ENCODE measurements around the gene JMJD4.
A peak's percentile ranks its signal among the peaks of the same experiment; 100 is the strongest.

JMJD4 gene

DNA sequence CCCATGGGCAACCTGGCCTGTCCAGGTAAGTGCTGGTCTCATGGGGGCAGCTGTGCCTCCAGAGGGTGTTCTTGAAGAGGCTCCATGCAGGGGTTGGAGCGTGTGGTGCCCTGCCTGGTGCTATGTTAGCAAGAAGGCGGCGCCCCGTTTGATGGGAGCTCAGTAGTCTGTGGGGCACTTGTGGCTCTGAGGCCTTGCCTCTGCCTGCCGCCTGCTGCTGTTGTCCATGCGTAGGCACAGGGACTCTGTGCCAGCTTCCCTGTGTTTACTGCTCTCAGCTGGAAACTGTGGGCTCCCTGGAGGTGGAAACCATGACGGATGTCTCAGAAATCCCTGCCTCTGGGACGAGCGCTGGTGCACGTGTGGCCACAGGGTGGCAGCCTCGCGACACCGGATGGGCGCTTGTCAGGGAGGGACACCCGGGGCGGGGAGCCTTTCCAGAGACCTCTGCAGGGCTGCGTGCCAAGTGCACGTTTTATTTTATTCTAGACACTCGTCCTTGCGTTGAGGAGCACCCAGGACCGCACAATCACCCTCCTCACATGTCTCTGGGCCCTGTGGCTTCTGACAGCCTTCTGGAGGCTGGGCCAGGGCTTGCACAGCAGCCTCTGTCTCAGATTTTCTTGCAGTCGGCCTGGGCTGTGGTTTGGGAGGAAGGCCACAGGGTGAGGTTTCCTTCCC lies 27.3 kb upstream of the JMJD4 start:
- Histone ChIP-seq H3K9me3 (ENCODE audit: control insufficient read depth in 2 of 2, low read length in 2 of 2) (no peaks in the 10 kb centered on the region), H3K4me3 (ENCODE audit: low read length in 2 of 2) (no peak overlapping the region), H3K4me1 (ENCODE audit: control insufficient read depth in 2 of 2, insufficient read depth in 2 of 2, low read length in 2 of 2) (peaks cover 11 to 31% of the 10 kb centered on the region in 2 donors), H3K36me3 (ENCODE audit: control insufficient read depth in 2 of 2, insufficient read depth in 2 of 2, low read length in 2 of 2) (peaks cover 17 to 19% of the 10 kb centered on the region in 2 donors), H3K27ac (ENCODE audit: low read depth in 2 of 2, low read length in 2 of 2) (peak overlapping the region in 1 of 2 donors; percentile 5), H3K27me3 (ENCODE audit: control insufficient read depth in 2 of 2, insufficient read depth in 2 of 2, low read length in 2 of 2) (no peaks in the 10 kb centered on the region), H3K9ac (ENCODE audit: low read depth in 1 of 2, low read length in 2 of 2) (no peak overlapping the region)

DNA sequence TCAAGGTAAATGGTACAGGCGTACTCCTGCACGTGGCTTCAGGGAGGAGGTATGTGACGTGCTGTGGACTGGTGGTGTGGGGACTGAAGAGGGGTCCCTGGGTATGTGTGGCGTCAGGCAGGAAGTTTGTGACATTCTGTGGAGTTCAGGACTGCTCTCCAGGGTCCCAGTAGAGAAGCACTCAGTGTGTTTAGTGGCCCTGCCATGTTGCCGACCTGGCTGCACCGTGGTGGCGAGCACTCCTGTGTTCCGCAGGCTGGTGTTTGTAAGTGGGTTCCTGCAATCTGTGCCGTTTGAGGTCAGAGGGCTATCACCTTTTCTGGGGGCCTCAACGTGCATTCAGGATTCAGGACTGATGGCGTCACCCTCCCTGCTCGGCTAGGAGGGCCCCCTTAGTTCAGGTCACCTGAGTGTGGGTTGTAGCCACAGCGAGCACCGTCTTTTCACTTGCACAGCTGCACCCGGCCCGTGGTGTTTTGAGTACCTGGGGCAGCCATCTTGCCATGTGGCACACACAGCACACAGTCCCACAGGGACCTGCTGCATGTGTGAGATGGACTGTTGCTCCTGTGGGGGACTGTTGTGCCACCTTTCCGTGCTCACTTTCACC lies 26.6 kb upstream of the JMJD4 start:
- Histone ChIP-seq H3K4me1 (ENCODE audit: control insufficient read depth in 2 of 2, insufficient read depth in 2 of 2, low read length in 2 of 2) (peaks cover 6 to 28% of the 10 kb centered on the region in 2 donors), H3K9me3 (ENCODE audit: control insufficient read depth in 2 of 2, low read length in 2 of 2) (no peaks in the 10 kb centered on the region), H3K36me3 (ENCODE audit: control insufficient read depth in 2 of 2, insufficient read depth in 2 of 2, low read length in 2 of 2) (peaks cover 10 to 12% of the 10 kb centered on the region in 2 donors), H3K4me3 (ENCODE audit: low read length in 2 of 2) (no peak overlapping the region), H3K9ac (ENCODE audit: low read depth in 1 of 2, low read length in 2 of 2) (no peak overlapping the region), H3K27me3 (ENCODE audit: control insufficient read depth in 2 of 2, insufficient read depth in 2 of 2, low read length in 2 of 2) (no peaks in the 10 kb centered on the region), H3K27ac (ENCODE audit: low read depth in 2 of 2, low read length in 2 of 2) (peak overlapping the region in 1 of 2 donors; percentile 45)

DNA sequence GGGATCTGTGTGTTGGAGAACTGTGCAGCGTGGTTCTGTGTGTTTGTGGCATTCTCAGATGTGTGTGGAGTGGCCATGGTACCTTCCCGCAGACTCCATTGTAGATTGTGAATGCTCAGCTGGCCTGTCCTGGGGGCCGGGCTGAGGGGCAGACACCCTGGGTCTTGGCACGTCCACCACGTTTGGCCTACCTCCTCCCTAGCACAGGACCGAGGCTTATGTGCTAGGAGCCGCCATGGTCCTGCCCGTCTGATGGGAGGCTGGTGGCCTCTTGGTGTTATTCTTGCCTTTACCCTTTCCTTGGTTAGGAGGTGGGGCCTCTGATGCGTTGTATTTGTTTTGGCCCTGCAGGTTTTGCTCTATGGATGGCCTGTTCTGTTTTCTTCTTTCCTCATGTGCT lies 25.3 kb upstream of the JMJD4 start:
- Histone ChIP-seq H3K4me1 (ENCODE audit: control insufficient read depth in 2 of 2, insufficient read depth in 2 of 2, low read length in 2 of 2) (peaks cover 4 to 18% of the 10 kb centered on the region in 2 donors), H3K9ac (ENCODE audit: low read depth in 1 of 2, low read length in 2 of 2) (no peak overlapping the region), H3K4me3 (ENCODE audit: low read length in 2 of 2) (no peak overlapping the region), H3K9me3 (ENCODE audit: control insufficient read depth in 2 of 2, low read length in 2 of 2) (no peaks in the 10 kb centered on the region), H3K27ac (ENCODE audit: low read depth in 2 of 2, low read length in 2 of 2) (peak overlapping the region in 1 of 2 donors; percentile 14), H3K36me3 (ENCODE audit: control insufficient read depth in 2 of 2, insufficient read depth in 2 of 2, low read length in 2 of 2) (peaks cover 10 to 12% of the 10 kb centered on the region in 2 donors), H3K27me3 (ENCODE audit: control insufficient read depth in 2 of 2, insufficient read depth in 2 of 2, low read length in 2 of 2) (no peaks in the 10 kb centered on the region)

DNA sequence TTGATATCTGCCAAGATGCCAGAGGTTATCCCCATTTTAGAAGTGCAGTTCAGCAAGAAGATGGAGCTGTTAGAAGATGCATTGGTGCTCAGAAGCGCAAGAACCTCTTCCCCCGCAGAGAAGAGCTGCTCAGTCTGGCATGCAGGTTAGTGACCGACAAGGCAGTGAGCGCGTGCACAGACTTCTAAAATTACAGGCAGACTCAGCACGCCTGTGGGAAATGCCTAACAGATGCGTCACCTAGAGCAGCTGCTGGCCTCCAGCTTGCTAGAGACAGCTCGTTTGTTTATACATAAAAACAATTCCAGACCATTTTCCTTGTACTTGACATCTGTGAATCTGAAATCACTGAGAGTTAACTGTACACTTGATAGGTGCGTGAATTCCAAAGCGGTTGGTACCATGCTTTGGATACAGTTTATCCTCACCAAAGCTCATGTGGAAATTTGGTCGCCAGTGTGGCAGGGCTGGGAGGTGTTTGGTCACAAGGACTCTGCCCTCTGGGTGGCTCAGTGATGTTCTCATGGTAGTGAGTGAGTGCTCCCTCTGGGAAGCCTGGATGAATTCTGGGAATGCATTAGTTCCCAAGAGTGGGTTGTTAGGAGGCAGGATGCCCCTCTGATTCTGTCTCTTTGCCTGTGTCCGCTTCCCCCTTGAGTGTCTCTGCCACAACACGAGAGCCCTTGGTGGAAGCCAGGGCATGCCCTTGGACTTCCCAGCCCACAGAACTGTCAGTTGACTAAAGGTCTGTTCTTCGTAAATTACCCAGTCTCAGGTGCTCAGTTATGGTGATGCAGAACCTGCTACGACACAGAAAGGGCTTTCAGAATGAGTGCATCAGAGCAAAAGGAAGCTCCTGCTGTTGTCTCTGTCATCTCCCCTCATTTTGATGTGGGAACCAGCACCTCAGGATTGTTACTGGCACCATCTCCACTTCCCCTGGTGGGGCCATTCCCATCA lies 24.5 kb upstream of the JMJD4 start:
- H3K9me3 ChIP-seq (ENCODE audit: control insufficient read depth in 2 of 2, low read length in 2 of 2): no peaks in the 10 kb centered on the region
- H3K27me3 ChIP-seq (ENCODE audit: control insufficient read depth in 2 of 2, insufficient read depth in 2 of 2, low read length in 2 of 2): no peaks in the 10 kb centered on the region
- peak overlapping the region in 1 of 2 donors; percentile 56 for H3K27ac ChIP-seq (ENCODE audit: low read depth in 2 of 2, low read length in 2 of 2)
- H3K36me3 ChIP-seq (ENCODE audit: control insufficient read depth in 2 of 2, insufficient read depth in 2 of 2, low read length in 2 of 2): peaks cover 10 to 12% of the 10 kb centered on the region in 2 donors
- no peak overlapping the region for H3K9ac ChIP-seq (ENCODE audit: low read depth in 1 of 2, low read length in 2 of 2)
- peaks cover 4 to 18% of the 10 kb centered on the region in 2 donors for H3K4me1 ChIP-seq (ENCODE audit: control insufficient read depth in 2 of 2, insufficient read depth in 2 of 2, low read length in 2 of 2)
- no peak overlapping the region for H3K4me3 ChIP-seq (ENCODE audit: low read length in 2 of 2)

DNA sequence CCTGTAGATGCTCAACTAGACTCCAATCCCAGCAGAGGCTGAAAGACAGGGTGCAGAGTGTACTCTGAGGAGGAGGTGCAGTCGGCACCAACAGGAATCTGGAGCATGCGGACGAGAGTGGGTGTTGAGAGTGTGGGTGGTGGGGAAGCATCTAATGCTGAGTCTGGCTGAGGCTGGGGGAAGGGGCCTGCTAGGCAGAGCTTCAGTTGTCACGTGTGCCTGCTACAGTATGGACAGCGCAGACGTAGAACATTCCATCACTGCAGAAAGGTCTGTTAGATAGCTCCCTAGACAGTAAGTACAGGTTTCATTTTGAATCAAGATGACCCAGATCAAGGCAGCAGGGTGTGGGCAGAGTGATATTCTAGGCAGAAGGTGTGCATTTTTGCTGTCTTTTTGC lies 23.3 kb upstream of the JMJD4 start:
- Histone ChIP-seq H3K4me1 (ENCODE audit: control insufficient read depth in 2 of 2, insufficient read depth in 2 of 2, low read length in 2 of 2) (peaks cover 4 to 18% of the 10 kb centered on the region in 2 donors), H3K9ac (ENCODE audit: low read depth in 1 of 2, low read length in 2 of 2) (no peak overlapping the region), H3K27me3 (ENCODE audit: control insufficient read depth in 2 of 2, insufficient read depth in 2 of 2, low read length in 2 of 2) (no peaks in the 10 kb centered on the region), H3K4me3 (ENCODE audit: low read length in 2 of 2) (no peak overlapping the region), H3K36me3 (ENCODE audit: control insufficient read depth in 2 of 2, insufficient read depth in 2 of 2, low read length in 2 of 2) (peaks cover 10 to 12% of the 10 kb centered on the region in 2 donors), H3K9me3 (ENCODE audit: control insufficient read depth in 2 of 2, low read length in 2 of 2) (no peaks in the 10 kb centered on the region), H3K27ac (ENCODE audit: low read depth in 2 of 2, low read length in 2 of 2) (no peak overlapping the region)

DNA sequence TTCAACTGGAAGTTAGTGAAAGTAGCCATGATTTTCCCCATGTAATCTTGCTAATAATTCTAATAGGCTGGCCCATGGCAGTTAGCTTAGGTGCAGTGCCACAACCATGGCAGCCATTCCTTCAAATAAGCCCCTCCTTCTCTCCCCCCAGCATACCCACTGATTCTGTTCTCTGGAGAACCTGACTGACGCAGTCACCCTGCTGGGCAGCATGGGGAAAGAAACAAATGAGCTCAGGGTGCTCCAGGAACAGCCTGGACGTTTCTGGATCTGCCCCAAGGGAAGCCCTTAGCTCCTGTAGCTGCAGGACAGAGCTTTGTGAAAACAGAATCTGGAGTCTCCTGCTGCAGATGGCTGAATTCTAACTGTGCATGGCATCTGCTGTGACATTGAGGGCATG lies 22.7 kb upstream of the JMJD4 start:
- no peaks in the 10 kb centered on the region for H3K9me3 ChIP-seq (ENCODE audit: control insufficient read depth in 2 of 2, low read length in 2 of 2)
- no peaks in the 10 kb centered on the region for H3K27me3 ChIP-seq (ENCODE audit: control insufficient read depth in 2 of 2, insufficient read depth in 2 of 2, low read length in 2 of 2)
- H3K4me1 ChIP-seq (ENCODE audit: control insufficient read depth in 2 of 2, insufficient read depth in 2 of 2, low read length in 2 of 2): peaks cover 3 to 16% of the 10 kb centered on the region in 2 donors
- no peak overlapping the region for H3K9ac ChIP-seq (ENCODE audit: low read depth in 1 of 2, low read length in 2 of 2)
- peaks cover 10 to 12% of the 10 kb centered on the region in 2 donors for H3K36me3 ChIP-seq (ENCODE audit: control insufficient read depth in 2 of 2, insufficient read depth in 2 of 2, low read length in 2 of 2)
- no peak overlapping the region for H3K27ac ChIP-seq (ENCODE audit: low read depth in 2 of 2, low read length in 2 of 2)
- H3K4me3 ChIP-seq (ENCODE audit: low read length in 2 of 2): no peak overlapping the region

DNA sequence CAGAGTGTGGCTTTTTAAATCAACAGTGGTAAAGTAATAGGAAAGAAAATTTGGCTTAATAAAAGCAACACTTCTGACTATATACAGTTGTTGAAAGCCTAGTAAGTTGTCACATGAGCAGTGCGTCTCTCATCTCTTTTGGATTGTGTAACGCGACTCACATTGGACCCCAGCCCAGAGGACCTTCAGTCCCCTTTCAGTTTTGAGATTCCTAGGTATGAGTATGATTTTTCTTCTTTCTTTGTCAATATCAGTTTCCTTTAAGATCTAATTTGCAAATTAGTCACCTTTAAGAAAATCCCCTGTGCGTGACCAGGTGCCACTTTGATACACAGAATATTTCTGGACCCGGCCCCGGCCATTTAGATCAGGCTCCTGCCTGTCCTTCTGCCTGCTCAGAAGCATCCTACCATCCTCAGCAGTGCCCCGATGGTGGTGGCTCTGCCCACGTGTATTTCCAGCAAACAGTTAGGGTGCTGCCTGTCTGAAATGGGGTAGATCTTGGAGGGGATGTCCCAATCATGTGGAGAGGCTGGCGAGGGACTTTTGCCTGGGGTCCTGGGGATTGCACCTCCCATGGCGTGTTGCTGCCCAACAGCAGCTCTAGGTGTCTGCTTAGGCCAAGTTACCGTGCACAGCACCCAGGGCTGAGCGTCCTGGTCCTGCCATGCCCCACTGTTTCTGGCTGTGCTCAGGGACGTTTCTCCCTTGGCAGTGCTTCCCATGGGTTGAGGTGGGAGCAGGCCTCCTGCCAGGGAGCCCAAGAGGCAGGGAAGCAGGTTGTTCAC lies 21.3 kb upstream of the JMJD4 start:
- Histone ChIP-seq H3K9me3 (ENCODE audit: control insufficient read depth in 2 of 2, low read length in 2 of 2) (no peaks in the 10 kb centered on the region), H3K27me3 (ENCODE audit: control insufficient read depth in 2 of 2, insufficient read depth in 2 of 2, low read length in 2 of 2) (no peaks in the 10 kb centered on the region), H3K36me3 (ENCODE audit: control insufficient read depth in 2 of 2, insufficient read depth in 2 of 2, low read length in 2 of 2) (peaks cover 10 to 12% of the 10 kb centered on the region in 2 donors), H3K9ac (ENCODE audit: low read depth in 1 of 2, low read length in 2 of 2) (no peak overlapping the region), H3K4me3 (ENCODE audit: low read length in 2 of 2) (no peak overlapping the region), H3K27ac (ENCODE audit: low read depth in 2 of 2, low read length in 2 of 2) (no peak overlapping the region), H3K4me1 (ENCODE audit: control insufficient read depth in 2 of 2, insufficient read depth in 2 of 2, low read length in 2 of 2) (peaks cover 0 to 3% of the 10 kb centered on the region in 2 donors)

DNA sequence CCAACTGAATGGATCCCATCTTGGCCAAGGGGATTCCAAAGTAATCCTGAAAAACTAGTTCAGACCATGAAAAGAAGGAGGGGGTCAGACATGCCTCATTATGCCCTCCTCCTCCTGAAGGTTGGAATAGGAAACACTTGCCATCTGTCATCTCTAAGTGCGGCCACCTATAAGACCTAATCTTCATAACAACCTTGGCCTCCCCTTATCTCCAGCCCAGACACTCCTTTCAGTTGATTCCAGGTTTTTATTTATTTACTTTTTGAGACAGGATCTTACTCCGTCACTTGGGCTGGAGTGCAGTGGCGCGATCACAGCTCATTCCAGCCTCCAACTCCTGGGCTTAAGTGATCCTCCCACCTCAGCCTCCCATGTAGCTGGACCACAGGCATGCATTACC lies 19.9 kb upstream of the JMJD4 start:
- H3K27me3 ChIP-seq (ENCODE audit: control insufficient read depth in 2 of 2, insufficient read depth in 2 of 2, low read length in 2 of 2): no peaks in the 10 kb centered on the region
- H3K9me3 ChIP-seq (ENCODE audit: control insufficient read depth in 2 of 2, low read length in 2 of 2): no peaks in the 10 kb centered on the region
- peaks cover 8 to 10% of the 10 kb centered on the region in 2 donors for H3K36me3 ChIP-seq (ENCODE audit: control insufficient read depth in 2 of 2, insufficient read depth in 2 of 2, low read length in 2 of 2)
- no peak overlapping the region for H3K4me3 ChIP-seq (ENCODE audit: low read length in 2 of 2)
- H3K27ac ChIP-seq (ENCODE audit: low read depth in 2 of 2, low read length in 2 of 2): no peak overlapping the region
- H3K4me1 ChIP-seq (ENCODE audit: control insufficient read depth in 2 of 2, insufficient read depth in 2 of 2, low read length in 2 of 2): peaks cover 0 to 2% of the 10 kb centered on the region in 2 donors
- no peak overlapping the region for H3K9ac ChIP-seq (ENCODE audit: low read depth in 1 of 2, low read length in 2 of 2)

DNA sequence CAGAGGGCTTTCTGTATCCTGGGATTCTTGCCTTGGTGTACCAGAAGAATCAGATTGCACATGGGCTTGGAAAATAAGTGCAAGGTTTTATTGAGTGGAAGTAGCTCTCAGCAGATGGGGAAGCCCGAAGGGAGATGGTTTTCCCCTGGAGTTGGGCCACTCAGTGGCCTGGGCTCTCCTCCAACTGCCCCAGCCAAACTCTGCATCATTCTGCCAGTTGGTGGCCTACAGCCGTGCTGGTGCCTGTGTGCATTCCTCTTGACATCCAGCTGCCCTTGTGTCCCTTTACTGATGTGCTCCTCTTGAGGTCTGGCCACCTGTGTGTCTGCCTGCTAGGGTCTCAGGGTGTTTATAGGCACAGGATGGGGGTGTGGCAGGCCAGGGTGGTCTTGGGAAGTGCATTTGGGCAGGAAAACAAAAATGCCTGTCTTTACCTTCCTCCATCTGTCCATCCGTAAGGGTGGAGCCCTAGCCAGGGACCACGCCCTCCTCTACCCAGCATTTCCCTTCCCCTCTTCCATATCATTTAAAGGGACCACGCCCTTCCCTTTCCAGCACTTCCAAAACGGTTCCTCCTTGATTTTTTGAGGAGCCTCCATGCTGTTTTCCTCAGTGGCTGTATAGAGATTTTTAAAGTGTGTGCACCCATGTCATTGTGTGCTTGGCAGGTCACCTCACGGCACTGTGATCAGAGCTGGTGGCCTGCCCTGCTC lies 19.1 kb upstream of the JMJD4 start:
- H3K27me3 ChIP-seq (ENCODE audit: control insufficient read depth in 2 of 2, insufficient read depth in 2 of 2, low read length in 2 of 2): no peaks in the 10 kb centered on the region
- no peaks in the 10 kb centered on the region for H3K4me1 ChIP-seq (ENCODE audit: control insufficient read depth in 2 of 2, insufficient read depth in 2 of 2, low read length in 2 of 2)
- no peaks in the 10 kb centered on the region for H3K9me3 ChIP-seq (ENCODE audit: control insufficient read depth in 2 of 2, low read length in 2 of 2)
- H3K4me3 ChIP-seq (ENCODE audit: low read length in 2 of 2): no peak overlapping the region
- H3K27ac ChIP-seq (ENCODE audit: low read depth in 2 of 2, low read length in 2 of 2): peak overlapping the region in 1 of 2 donors; percentile 27
- no peak overlapping the region for H3K9ac ChIP-seq (ENCODE audit: low read depth in 1 of 2, low read length in 2 of 2)
- H3K36me3 ChIP-seq (ENCODE audit: control insufficient read depth in 2 of 2, insufficient read depth in 2 of 2, low read length in 2 of 2): peaks cover 3% of the 10 kb centered on the region in 2 donors

All from mucosa of rectum (tissue), 2 donors.